GM21515 (cell line): ENCODE results near the gene PAFAH1B1.
"Not testable (repeated sequence)": the region's sequence is repeated elsewhere in the genome, so short reads cannot be mapped to it uniquely, and the experiment has no call there.

Experiments used
- ATAC-seq: cut with Tn5 transposase; IDR thresholded peaks from one replicate; pipeline ENCODE4 v1.9.1; 2021; ENCODE audit not compliant: unreplicated experiment

PAFAH1B1 gene

DNA sequence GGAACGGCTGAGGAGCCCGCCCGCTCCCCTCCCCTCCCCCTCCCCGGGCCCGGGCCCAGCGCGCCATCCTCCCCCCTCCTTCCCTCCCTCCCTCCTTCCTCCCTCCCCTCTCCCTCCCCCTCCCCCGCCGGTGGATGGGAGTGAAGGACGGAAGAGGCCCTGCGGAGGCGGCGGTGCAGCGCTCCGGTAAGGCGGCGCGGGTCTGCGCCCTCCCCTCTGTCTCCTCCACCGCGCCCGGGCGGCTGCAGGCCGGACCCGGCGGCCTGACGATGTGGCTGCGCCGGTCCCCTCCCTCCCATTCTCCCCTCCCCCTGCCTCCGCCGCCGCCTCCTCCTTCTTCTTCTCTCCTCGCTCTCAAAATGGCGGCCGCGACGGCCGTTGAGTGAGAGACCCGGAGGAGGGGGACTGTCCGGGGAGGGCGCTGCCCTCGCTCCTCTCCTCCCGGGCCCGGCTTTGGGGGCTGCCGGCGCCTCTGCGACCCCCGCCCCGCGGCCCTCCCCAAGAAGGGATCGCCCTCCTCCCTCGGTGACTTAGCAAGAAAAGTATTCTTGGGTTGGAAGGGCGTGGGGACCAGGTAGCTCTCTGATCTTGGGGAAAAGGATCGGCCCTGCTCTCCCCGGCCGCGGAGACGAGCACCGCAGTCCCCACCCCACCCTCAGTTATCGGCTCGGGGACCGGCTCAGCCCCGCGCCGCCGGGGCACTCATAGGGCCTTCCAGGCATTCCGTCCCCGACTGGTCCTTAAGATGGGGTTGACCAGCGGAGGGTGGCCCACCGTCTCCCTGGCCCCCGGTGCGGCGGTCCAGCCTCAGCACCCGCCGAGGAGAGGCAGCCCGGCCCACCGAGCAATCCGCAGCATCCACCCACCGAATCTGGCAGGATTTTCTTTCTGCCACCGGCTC is 617 bp downstream of the PAFAH1B1 start:
- peak; percentile 40 for ATAC-seq

DNA sequence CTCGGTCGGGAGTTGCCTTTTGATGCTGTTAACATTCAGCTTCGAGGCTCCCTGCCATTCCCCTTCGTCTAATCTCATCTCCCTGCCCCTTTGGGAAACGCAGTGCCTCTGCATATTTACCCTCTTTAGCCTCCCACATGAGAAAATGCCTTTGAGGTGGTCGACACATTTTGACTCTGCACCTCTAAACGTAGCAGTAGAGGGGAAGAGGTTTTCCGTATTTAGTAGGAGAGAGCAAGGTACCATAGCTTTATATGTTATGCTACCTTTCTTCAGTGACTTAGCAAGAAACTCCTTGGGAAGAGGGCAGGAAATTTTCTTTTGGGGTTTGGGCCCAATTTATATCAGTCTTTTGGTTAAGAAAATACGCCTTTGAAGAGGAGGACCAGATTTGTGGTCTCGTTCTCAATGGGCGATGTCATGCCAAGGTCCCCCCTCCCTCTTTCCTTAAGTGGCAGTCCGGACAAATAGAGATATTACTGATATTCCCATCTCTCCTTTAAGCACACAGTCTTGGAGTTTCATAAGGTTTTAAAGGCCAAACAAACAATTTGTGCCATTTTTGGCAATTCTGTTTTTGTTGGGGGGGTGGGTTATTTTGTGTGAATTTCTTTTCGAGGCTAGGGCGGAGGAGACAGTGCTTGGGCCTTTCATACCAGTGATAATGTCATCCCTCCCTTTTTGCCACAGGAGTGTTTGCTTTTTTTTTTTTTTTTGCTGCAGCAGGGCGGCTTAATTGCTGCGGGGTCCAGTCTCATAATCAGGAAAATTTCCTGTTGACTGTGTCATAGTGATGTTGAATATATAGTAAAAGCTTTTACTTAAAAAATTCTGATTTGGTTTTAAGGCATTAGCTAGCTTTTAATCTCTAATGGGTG is 1.5 kb downstream of the PAFAH1B1 start:
- no peak for ATAC-seq

DNA sequence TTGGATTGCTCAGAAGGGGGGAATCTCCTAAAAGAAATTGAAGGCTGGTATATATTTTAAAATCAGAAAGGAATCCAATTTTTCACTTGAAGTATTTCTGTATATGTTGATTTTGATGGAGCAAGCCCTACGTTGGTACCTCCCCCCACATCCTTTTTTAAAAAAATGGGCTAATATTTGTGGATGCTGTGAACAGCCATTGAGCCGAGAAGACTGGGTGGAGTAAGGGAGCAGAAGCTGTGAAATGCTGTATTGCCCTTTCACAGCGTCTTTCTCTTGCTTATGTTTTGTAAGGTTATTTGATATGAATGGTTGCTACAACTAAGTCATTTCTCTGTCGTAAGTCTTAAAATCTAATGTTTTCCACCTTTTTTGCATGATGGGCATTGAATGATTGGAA is 2.3 kb downstream of the PAFAH1B1 start:
- no peak for ATAC-seq

DNA sequence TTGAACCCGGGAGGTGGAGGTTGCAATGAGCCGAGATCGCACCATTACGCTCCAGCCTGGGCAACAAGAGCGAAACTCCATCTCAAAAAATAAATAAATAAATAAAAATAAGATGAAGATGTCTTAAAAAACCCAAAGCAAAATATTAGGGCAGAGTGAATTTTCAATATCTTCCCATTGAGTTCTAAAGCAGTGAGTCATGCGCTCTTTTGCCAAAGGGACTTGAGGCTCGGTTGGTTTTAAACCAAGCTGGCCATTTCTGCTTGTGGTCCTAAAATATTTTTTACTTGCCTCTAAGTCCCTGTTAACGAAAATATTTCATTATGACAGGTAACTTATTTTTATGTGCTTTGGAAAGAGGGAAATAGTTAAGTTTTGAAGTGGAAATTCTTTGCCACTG is 4.7 kb downstream of the PAFAH1B1 start:
- ATAC-seq = no peak

DNA sequence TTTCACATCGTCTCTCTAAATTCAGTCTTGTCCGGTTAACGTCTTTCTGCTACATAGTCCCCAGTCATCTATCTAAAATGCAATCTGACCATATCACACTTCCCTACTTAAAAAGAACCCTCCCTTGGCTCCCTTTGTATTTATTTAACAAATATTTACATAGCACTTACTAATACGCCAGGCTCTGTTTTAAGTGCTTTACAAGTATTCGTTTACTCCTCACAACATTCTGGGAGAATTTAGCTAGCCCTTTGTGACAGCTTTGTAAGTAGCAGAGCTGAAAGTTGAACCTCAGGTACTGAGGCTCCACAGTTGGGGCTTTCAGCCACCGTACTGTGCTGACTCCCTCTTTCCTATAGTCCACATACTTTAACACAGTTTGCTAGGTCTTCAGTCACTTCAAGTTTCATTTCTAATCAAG is 9.2 kb downstream of the PAFAH1B1 start:
- ATAC-seq = no peak

DNA sequence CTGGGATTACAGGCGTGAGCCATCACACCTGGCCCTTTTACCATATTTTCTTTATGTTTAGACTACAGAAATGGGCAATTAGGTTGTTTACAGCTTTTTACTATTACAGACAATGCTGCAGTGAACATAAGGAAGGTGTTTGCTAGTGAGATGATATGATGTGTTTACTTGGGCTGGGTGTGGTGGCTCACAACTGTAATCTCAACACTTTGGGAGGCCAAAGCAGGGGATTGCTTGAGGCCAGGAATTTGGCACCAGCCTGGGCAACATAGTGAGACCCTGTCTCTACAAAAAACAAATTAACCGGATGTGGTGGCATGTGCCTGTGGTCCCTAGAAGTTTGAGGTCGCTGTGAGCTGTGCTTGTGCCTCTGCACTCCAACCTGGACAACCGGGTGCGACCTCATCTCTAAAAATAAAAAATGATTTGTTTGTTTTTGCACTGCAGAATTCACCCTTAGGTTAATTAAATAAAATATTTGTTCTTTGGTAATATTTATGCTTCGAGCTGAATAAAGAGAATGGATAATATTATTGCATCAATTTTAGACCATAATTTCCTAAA is 15.0 kb downstream of the PAFAH1B1 start:
- ATAC-seq = no peak

DNA sequence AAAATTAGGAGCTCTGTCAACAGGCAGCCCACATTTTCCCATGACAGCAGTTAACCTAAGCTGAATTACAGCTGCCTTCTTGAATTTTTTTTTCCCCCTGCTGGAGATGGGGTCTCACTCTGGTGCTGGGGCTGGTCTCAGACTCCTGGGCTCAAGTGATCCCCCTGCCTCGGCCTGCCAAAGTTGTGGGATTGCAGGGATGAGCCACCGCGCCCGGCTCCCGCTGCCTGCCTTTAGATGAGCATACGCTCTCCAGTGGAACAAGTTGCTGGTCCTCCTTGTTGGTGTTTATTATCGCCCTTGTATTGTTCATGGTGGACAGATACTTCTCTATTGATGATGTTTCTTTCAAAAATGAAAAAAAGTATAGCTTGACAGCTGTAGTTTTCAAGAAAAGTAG is 15.6 kb downstream of the PAFAH1B1 start:
- no peak for ATAC-seq

DNA sequence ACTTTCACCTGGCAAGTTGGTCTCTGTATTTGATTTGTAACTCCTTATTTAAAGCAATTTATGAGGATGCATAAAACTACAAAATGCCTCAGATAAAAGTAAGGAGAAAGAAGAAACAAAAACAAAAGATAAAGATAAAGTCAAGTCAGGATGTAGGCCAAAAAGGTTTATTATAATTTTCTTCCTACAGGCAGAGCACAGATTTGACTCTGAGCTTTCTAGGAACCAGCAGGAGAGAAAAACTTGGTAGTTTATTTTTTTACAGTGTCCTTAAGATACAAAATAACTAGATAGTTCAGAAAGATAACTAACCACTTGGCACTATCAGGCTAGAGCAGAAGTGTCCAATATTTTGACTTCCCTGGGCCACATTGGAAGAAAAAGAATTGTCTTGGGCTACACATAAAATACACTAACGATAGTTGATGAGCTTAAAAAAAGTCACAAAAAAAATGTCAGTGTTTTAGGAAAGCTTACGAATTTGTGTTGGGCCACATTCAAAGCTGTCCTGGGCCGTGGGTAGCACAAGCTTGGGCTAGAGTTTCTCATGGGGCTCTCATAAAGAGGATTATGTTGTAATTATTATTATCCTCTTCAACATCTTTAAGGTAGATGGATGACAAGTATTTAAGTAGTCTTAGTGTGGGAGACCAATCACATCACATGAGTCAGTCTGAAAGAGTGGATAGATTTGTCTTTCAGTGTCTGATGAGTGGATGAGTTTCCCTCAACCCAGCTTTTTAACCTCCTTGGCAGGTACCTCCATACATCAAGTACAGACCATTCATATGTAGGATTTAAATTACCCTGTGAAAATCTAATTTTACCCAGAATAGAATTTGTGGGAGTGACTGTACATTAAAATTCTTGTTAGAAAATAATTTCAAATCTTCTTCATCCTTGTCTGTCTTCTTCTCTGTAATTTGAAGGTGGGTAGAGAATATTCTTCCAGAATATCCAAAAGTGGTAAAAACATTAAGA is 17.0 kb downstream of the PAFAH1B1 start:
- ATAC-seq = no peak

DNA sequence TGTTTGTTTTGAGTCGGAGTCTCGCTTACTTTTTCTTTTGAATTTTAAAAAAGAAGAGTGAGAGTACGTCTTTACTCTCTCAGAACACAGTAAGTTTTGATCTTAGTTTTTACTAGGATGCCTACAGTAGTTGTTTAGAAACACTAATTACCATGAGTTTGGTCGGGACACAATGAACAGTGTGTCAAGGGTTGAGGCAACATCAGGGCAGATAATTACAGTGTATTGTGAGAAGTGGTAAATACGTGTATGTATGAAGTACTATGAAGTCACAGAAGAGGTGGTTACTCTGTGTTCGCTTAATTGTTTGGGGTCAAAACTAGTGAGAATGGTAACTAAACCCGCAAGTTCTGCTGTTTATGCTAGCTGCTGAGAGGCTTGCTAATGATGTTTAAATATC is 18.2 kb downstream of the PAFAH1B1 start:
- ATAC-seq = no peak

DNA sequence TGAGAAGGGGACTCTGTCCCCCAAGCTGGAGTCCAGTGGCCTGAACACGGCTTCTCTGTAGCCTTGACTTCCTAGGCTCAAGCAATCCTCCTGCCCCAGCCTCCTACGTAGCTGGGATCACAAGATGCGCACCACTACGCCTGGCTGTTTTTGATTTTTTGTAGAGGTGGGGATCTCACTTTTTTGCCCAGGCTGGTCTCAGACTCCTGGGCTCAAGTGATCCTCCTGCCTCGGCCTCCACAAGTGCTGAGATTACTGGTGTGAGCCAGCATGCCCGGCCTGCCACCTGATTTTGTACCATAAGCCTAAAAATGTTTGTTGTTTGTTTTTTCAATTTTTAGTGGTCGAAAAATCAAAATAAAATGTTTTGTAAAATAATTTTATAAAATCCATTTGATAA is 19.2 kb downstream of the PAFAH1B1 start:
- no peak for ATAC-seq

DNA sequence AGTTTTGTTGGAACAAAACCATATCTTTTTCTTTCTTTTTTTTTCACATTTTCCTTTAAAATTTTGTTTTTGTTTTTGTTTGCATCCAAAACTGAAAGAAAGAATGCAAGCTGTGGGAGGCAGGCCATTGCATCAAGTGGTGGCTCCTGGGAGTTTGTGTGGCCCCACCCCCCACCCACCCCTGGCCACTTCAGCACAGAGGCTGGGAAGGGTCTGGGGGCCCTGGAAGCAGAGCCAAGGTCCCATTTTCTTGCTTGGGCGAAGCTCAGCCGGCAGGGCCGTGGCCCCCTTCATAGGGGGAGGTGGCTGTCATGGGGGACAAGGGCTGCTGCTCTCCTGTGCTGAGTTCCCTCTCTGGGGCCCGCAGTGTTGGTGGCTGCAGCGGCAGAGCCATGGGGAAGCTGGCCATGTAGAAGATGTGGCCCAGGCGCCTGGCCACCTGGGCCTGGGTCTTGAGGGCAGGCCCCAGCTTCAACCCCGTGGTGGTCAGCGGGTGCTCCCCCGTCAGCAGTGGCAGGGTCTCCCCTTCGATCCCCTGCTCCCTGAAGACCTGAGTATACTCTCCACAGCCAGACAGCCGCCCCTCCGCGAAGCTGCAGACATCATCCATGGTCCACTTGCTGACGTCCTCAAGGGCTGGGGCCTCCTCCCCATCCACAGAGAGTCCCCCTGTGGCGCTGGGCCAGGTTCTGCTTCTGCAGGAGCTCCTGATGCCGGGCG is 19.8 kb downstream of the PAFAH1B1 start:
- ATAC-seq = no peak

DNA sequence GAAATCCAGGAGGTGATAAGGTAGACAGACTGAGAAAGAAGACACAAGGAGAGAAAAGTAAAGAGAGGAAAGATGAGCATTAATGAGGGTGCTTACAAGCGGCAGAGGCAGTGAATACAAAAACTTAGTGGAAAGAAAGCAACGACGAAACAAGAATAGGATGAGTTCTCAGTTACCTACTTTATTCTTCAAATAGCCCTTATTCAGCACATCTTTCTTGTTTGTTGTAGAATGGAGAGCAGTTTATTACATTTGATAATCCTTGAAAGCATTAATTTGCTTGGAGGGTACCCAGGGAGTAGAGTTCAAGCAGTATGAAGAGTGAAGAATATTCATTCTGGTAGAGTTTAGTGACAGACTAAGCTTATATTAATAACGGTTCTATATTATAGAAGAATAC is 22.4 kb downstream of the PAFAH1B1 start:
- no peak for ATAC-seq

DNA sequence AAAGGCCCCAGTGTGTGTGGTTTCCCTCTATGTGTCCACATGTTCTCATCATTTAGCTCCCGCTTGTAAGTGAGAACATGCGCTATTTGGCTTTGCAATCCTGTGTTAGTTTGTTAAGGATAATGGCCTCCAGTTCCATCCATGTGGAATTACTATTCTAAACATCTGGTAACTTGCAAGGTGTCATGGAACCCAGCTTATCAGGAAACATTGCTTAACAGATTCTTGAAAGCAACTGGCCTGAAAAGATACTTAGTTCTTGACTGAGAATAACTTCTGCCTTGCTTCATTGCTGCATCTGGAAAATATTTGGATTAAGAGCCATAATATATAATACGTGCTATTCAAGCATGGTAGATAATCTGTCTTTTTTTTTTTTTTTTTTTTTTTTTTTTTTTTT is 27.8 kb downstream of the PAFAH1B1 start:
- no peak for ATAC-seq

DNA sequence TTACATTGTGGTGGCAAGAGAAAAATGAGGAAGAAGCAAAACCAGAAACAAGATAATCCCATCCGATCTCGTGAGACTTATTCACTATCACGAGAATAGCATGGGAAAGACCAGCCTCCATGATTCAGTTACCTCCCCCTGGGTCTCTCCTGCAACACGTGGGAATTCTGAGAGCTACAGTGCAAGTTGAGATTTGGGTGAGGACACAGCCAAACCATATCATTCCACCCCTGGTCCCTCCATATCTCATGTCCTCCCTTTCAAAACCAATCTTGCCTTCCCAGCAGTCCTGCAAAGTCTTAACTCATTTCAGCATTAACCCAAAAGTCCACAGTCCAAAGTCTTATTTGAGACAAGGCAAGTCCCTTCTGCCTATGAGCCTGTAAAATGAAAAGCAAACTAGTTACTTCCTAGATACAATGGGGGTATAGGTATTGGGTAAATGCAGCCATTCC is 28.5 kb downstream of the PAFAH1B1 start:
- ATAC-seq = not testable (repeated sequence)

DNA sequence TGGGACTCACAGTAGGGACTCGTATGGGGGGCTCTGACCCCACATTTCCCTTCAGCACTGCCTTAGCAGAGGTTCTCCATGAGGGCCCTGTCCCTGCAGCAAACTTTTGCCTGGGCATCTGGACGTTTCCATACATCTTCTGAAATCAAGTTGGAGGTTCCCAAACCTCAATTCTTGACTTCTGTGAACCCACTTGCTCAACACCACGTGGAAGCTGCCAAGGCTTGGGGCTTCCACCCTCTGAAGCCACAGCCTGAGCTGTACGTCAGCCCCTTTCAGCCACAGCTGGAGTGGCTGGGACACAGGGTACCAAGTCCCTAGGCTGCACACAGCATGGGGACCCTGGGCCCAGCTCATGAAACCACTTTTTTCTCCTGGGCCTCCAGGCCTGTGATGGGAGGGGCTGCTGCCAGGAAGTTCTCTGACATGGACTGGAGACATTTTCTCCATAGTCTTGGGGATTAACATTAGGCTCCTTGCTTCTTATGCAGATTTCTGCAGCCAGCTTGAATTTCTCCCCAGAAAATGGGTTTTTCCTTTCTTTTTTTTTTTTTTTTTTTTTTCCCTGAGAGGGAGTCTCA is 29.4 kb downstream of the PAFAH1B1 start:
- ATAC-seq = not testable (repeated sequence)

DNA sequence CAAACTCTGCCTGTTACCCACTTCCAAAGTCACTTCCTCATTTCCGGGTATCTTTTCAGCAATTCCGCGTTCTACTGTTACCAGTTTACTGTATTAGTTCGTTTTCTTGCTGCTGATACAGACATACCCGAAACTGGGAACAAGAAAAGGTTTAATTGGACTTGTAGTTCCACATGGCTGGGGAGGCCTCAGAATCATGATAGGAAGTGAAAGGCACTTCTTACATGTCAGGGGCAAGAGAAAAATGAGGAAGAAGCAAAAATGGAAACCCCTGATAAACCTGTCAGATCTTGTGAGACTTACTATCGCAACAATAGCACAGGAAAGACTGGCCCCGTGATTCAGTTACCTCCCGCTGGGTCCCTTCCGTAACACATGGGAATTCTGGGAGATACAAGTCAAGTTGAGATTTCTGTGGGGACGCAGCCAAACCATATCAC is 30.9 kb downstream of the PAFAH1B1 start:
- ATAC-seq = no peak

DNA sequence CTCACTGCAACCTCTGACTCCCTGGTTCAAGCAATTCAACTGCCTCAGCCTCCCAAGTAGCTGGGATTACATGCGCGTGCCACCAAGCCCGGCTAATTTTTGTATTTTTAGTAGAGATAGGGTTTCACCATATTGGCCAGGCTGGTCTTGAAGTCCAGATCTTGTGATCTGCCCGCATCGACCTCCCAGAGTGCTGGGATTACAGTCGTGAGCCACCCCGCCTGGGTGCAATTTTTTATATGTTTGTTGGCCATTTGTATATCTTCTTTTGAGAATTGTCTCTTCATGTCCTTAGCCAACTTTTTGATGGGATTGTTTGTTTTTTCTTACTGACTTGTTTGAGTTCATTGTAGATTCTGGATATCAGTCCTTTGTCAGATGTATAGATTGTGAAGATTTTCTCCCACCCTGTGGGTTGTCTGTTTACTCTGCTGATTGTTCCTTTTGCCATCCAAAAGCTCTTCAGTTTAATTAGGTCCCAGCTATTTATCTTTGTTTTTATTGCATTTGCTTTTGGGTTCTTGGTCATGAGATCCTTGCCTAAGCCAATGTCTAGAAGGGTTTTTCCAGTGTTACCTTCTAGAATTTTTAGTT is 33.3 kb downstream of the PAFAH1B1 start:
- ATAC-seq = not testable (repeated sequence)

DNA sequence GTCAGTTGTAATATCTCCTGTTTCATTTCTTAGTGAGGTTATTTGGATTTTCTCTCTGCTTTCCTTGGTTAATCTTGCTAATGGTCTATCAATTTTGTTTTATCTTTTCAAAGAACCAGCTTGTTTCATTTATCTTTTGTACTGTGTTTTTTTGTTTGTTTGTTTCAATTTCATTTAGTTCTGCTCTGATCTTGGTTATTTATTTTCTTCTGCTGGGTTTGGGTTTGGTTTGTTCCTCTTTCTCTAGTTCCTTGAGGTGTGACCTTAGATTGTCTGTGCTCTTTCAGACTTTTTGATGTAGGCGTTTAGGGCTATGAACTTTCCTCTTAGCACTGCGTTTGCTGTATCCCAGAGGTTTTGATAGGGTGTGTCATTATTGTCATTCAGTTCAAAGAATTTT is 35.5 kb downstream of the PAFAH1B1 start:
- ATAC-seq = not testable (repeated sequence)

DNA sequence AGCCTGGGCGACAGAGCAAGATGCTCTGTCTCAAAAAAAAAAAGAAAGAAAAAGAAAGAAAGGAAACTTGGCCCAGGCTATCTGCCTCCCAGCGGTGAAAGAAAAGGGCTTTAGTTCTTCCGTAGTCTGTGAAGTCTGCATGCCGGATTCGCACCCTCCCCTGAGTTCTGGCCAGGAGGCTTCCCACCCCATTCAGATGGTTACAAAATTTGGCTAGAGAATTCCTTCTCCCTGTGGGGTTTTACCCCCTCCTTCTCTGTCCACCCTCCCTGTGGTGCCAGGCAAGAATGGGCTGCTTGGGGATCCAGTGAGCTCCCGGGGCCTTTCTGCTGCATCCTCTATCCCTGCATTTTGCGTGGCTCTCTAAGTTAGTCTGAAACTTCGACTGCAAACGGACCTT is 37.8 kb downstream of the PAFAH1B1 start:
- ATAC-seq = no peak
